Naive thymus-derived CD8-positive, alpha-beta T cell (primary cell): ENCODE measurements around the gene MATN1. TPM values are rescaled to one million over a fixed set of nuclear protein-coding genes. Genes with fewer than 3 reads are reported as not detected.
"Not testable (repeated sequence)": the region's sequence is repeated elsewhere in the genome, so short reads cannot be mapped to it uniquely, and the experiment has no call there.

ENCODE experiments used
- ATAC-seq, 2 donors: fragments of 150-1000 bp; cut with Tn5 transposase in 1 of 2; sonication (Bioruptor Pico), chemical (Tn5 transposase) in 1 of 2; 1 replicate in 1 of 2; 2 replicates in 1 of 2; pipeline ENCODE4 v1.10.0; 2021; ENCODE audit warnings: mild to moderate bottlenecking in 2 of 2, moderate library complexity in 2 of 2
- POLR2A ChIA-PET: fragments of 350-600 bp; sonication (Branson Sonifier 250); formaldehyde crosslinking; loops from one replicate; lab custom pipeline; 2021; ENCODE audit warnings: antibody characterized with exemption; lab: Charles Lee
- DNase-seq, 10 donors: peaks; one replicate each; pipeline versions ENCODE4 v3.0.0 to v3.0.0-alpha.2; 2020 to 2022
- H3K27ac Mint-ChIP-seq, 10 donors: one replicate each; pipeline ENCODE4 v1.8.0; 2020 to 2022; ENCODE audit warnings: mild to moderate bottlenecking in 10 of 10, mixed read lengths in 10 of 10, moderate library complexity in 4 of 10, inconsistent platforms in 1 of 10
- H3K27me3 Mint-ChIP-seq, 5 donors: one replicate each; pipeline ENCODE4 v1.8.0; 2021 to 2022; ENCODE audit warnings: mixed read lengths in 5 of 5
- H3K36me3 Mint-ChIP-seq, 3 donors: one replicate each; pipeline ENCODE4 v1.8.0; 2020 to 2022; ENCODE audit warnings: mixed read lengths in 3 of 3, mild to moderate bottlenecking in 2 of 3, inconsistent platforms in 1 of 3
- H3K4me1 Mint-ChIP-seq, 4 donors: one replicate each; pipeline ENCODE4 v1.8.0; 2021 to 2022; ENCODE audit warnings: mixed read lengths in 4 of 4
- H3K4me3 Mint-ChIP-seq, 10 donors: one replicate each; pipeline ENCODE4 v1.8.0; 2020 to 2022; ENCODE audit warnings: mild to moderate bottlenecking in 10 of 10, mixed read lengths in 10 of 10, moderate library complexity in 6 of 10, inconsistent platforms in 1 of 10
- H3K9me3 Mint-ChIP-seq, 9 donors: one replicate each; pipeline ENCODE4 v1.8.0; 2020 to 2022; ENCODE audit warnings: mixed read lengths in 9 of 9, mild to moderate bottlenecking in 3 of 9, inconsistent platforms in 1 of 9, moderate library complexity in 1 of 9
- polyA plus RNA-seq, 3 donors: library from polyadenylated mRNA; unstranded; fragments of 300-500 nt; fragmentation: Illumina TruSeq; gene quantifications; one replicate each; pipeline ENCODE4 v1.2.3, GENCODE V29; 2021
- total RNA-seq, 8 experiments: library from RNA in 2 of 8; stranded (reverse) in 2 of 8; gene quantifications; one replicate each; pipeline ENCODE4 v1.2.3 and lab custom pipeline; 2021 to 2026

The MATN1 gene
- total and polyA plus RNA-seq, 5 experiments from 2014 or later: 0.07 to 0.96 (median 0.47) TPM; not detected in 2

- H3K36me3 Mint-ChIP-seq, H3K9me3 Mint-ChIP-seq, POLR2A ChIA-PET, ATAC-seq, H3K27ac Mint-ChIP-seq, H3K4me3 Mint-ChIP-seq, DNase-seq: not testable (repeated sequence)
- Mint-ChIP-seq H3K27me3 (peaks cover 2 to 29% (median 23%) of the 10 kb centered on the region in 5 donors), H3K4me1 (peaks cover 9 to 32% (median 19%) of the 10 kb centered on the region in 4 donors)
Measured at GRCh38 chr1:30688516-30688915, 34.9 kb downstream of the MATN1 start.

GRCh38 chr1:30687886-30688285, 35.5 kb downstream of the MATN1 start:
- peaks cover 9 to 29% (median 19%) of the 10 kb centered on the region in 4 donors for H3K4me1 Mint-ChIP-seq
- no peaks in the 10 kb centered on the region for H3K36me3 Mint-ChIP-seq
- POLR2A ChIA-PET: no interaction called here
- H3K27me3 Mint-ChIP-seq: peaks cover 2 to 33% (median 23%) of the 10 kb centered on the region in 5 donors
- no peaks in the 10 kb centered on the region for H3K9me3 Mint-ChIP-seq
- no peak for ATAC-seq
- no peak overlapping the region for H3K4me3 Mint-ChIP-seq
- peak overlapping the region in 1 of 10 donors; percentile 65 for H3K27ac Mint-ChIP-seq
- no peak for DNase-seq

- peaks cover 4 to 45% (median 25%) of the 10 kb centered on the region in 5 donors for H3K27me3 Mint-ChIP-seq
- ATAC-seq (no peak), DNase-seq (no peak)
- H3K36me3 Mint-ChIP-seq: no peaks in the 10 kb centered on the region
- peak overlapping the region in 6 of 10 donors; percentile 15 to 84 (median 67) for H3K4me3 Mint-ChIP-seq
- POLR2A ChIA-PET: interaction anchor here (0.6 kb wide), 2 partner anchors 62 to 200 kb away, joined by 3 read pairs; no protein-coding TSS in a partner anchor
- H3K9me3 Mint-ChIP-seq: no peaks in the 10 kb centered on the region
- H3K27ac Mint-ChIP-seq: peak overlapping the region in 3 of 10 donors; percentile 26 to 86 (median 76)
- H3K4me1 Mint-ChIP-seq: peaks cover 9 to 17% (median 11%) of the 10 kb centered on the region in 4 donors
Measured at GRCh38 chr1:30686236-30686935, 37.0 kb downstream of the MATN1 start.

- Mint-ChIP-seq H3K4me1 (peaks cover 9 to 17% (median 11%) of the 10 kb centered on the region in 4 donors), H3K27me3 (peaks cover 4 to 44% (median 30%) of the 10 kb centered on the region in 5 donors), H3K9me3 (no peaks in the 10 kb centered on the region), H3K36me3 (no peaks in the 10 kb centered on the region), H3K27ac (peak overlapping the region in 2 of 10 donors; percentile 17 to 86), H3K4me3 (peak overlapping the region in 8 of 10 donors; percentile 16 to 84 (median 58))
- ATAC-seq: peak in 1 of 2 donors; percentile 9
- no peak for DNase-seq
- POLR2A ChIA-PET: interaction anchor here (0.6 kb wide), 1 partner anchor 200 kb away, joined by 3 read pairs; no protein-coding TSS in a partner anchor
Measured at GRCh38 chr1:30685796-30686165, 37.6 kb downstream of the MATN1 start.

- POLR2A ChIA-PET: no interaction called here
- Mint-ChIP-seq H3K9me3 (no peaks in the 10 kb centered on the region), H3K4me1 (peaks cover 9 to 17% (median 11%) of the 10 kb centered on the region in 4 donors), H3K4me3 (peak overlapping the region; percentile 67 to 84 (median 73)), H3K27ac (peak overlapping the region in 4 of 10 donors; percentile 39 to 86 (median 68)), H3K36me3 (no peaks in the 10 kb centered on the region), H3K27me3 (peaks cover 4 to 46% (median 30%) of the 10 kb centered on the region in 5 donors)
- DNase-seq: peak in 8 of 10 donors; percentile 4 to 75 (median 42)
- ATAC-seq: peak; percentile 83 to 87
Measured at GRCh38 chr1:30684881-30685795, 38.2 kb downstream of the MATN1 start.

- H3K27me3 Mint-ChIP-seq: peaks cover 4 to 51% (median 31%) of the 10 kb centered on the region in 5 donors
- ATAC-seq: no peak
- peaks cover 9 to 17% (median 11%) of the 10 kb centered on the region in 4 donors for H3K4me1 Mint-ChIP-seq
- H3K27ac Mint-ChIP-seq: peak overlapping the region in 3 of 10 donors; percentile 41 to 86 (median 70)
- H3K9me3 Mint-ChIP-seq: peaks cover 0 to 2% (median 0%) of the 10 kb centered on the region in 9 donors
- DNase-seq: no peak
- peak overlapping the region in 7 of 10 donors; percentile 3 to 84 (median 48) for H3K4me3 Mint-ChIP-seq
- H3K36me3 Mint-ChIP-seq: no peaks in the 10 kb centered on the region
- POLR2A ChIA-PET: no interaction called here
Measured at GRCh38 chr1:30684259-30684658, 39.1 kb downstream of the MATN1 start.

- Mint-ChIP-seq H3K4me1 (peaks cover 9 to 17% (median 11%) of the 10 kb centered on the region in 4 donors), H3K36me3 (no peaks in the 10 kb centered on the region), H3K9me3 (peaks cover 0 to 2% (median 0%) of the 10 kb centered on the region in 9 donors), H3K4me3 (no peak overlapping the region), H3K27me3 (peaks cover 7 to 50% (median 36%) of the 10 kb centered on the region in 5 donors), H3K27ac (no peak overlapping the region)
- POLR2A ChIA-PET: interaction anchor here (0.7 kb wide), 1 partner anchor 37 kb away, joined by 3 read pairs; no protein-coding TSS in a partner anchor
- no peak for DNase-seq
- no peak for ATAC-seq
Measured at GRCh38 chr1:30683699-30684098, 39.7 kb downstream of the MATN1 start.

DNA sequence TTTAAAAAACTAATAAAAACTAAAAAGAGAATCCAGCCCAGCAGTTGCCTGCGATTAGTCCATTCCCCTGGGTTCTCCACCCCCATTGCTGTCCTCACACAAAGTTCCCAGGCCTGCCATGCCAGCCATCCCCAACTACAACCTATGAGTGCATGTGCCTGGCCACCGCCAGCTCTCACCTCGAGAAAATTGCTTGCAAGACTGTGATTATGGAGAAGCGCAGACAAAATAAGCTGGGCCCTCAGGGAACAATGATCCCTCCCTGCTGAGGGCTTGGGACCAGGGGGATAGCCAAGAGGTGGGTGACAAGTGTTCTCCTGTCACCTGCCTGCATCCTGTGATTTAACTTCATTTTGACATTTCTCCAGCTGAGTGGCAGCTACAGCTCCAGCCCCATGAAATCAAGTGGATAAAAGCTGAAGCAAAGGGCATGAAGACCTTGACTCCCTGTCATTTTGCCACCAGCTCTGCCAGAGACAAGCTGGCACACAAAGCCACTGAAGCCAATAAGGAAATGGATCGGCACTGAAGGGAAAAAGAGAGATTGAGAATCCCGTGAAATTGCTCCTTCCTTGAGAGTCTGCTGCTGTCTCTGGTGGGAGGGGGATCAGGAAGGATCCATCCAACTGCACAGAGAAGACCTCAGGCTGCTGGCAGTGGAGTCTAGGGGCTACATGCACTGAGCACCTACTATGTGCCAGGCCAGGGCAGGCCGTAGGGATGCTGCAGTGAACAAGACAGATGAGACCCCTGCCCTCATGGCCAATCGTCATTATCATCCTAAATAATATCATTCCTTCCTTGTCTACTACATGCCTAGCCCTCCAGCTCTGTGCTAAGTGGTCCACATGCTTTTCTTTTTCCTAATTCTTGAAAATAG, 40.7 kb downstream of the MATN1 start:
- POLR2A ChIA-PET: no interaction called here
- no peak overlapping the region for H3K4me3 Mint-ChIP-seq

GRCh38 chr1:30681782-30682181, 41.6 kb downstream of the MATN1 start:
- peaks cover 0 to 2% (median 0%) of the 10 kb centered on the region in 9 donors for H3K9me3 Mint-ChIP-seq
- POLR2A ChIA-PET: no interaction called here
- H3K27ac Mint-ChIP-seq: no peak overlapping the region
- H3K4me1 Mint-ChIP-seq: peaks cover 9 to 17% (median 11%) of the 10 kb centered on the region in 4 donors
- no peaks in the 10 kb centered on the region for H3K36me3 Mint-ChIP-seq
- ATAC-seq (no peak), DNase-seq (no peak)
- H3K27me3 Mint-ChIP-seq: peaks cover 17 to 58% (median 43%) of the 10 kb centered on the region in 5 donors
- no peak overlapping the region for H3K4me3 Mint-ChIP-seq

More for the DNA sequence above, 40.7 kb downstream of the MATN1 start:
- no peaks in the 10 kb centered on the region for H3K36me3 Mint-ChIP-seq
- no peak overlapping the region for H3K27ac Mint-ChIP-seq
- peaks cover 9 to 17% (median 13%) of the 10 kb centered on the region in 4 donors for H3K4me1 Mint-ChIP-seq
- ATAC-seq (no peak), DNase-seq (no peak)
- H3K9me3 Mint-ChIP-seq: peaks cover 0 to 2% (median 0%) of the 10 kb centered on the region in 9 donors
- peaks cover 14 to 59% (median 47%) of the 10 kb centered on the region in 5 donors for H3K27me3 Mint-ChIP-seq

GRCh38 chr1:30680879-30681278, 42.5 kb downstream of the MATN1 start:
- ATAC-seq (no peak), DNase-seq (no peak)
- no peaks in the 10 kb centered on the region for H3K36me3 Mint-ChIP-seq
- H3K27ac Mint-ChIP-seq: no peak overlapping the region
- peaks cover 0 to 2% (median 0%) of the 10 kb centered on the region in 9 donors for H3K9me3 Mint-ChIP-seq
- POLR2A ChIA-PET: no interaction called here
- H3K4me1 Mint-ChIP-seq: peaks cover 9 to 15% (median 11%) of the 10 kb centered on the region in 4 donors
- H3K27me3 Mint-ChIP-seq: peaks cover 17 to 58% (median 42%) of the 10 kb centered on the region in 5 donors
- H3K4me3 Mint-ChIP-seq: no peak overlapping the region

GRCh38 chr1:30680429-30680828, 43.0 kb downstream of the MATN1 start:
- no peak overlapping the region for H3K4me3 Mint-ChIP-seq
- H3K4me1 Mint-ChIP-seq: peaks cover 9 to 11% (median 10%) of the 10 kb centered on the region in 4 donors
- H3K36me3 Mint-ChIP-seq: no peaks in the 10 kb centered on the region
- no peak overlapping the region for H3K27ac Mint-ChIP-seq
- DNase-seq: no peak
- peaks cover 18 to 58% (median 42%) of the 10 kb centered on the region in 5 donors for H3K27me3 Mint-ChIP-seq
- POLR2A ChIA-PET: no interaction called here
- no peak for ATAC-seq
- peaks cover 0 to 7% (median 0%) of the 10 kb centered on the region in 9 donors for H3K9me3 Mint-ChIP-seq
